ENCODE data around the gene NPEPL1. TPM values are rescaled to one million over a fixed set of nuclear protein-coding genes. Genes with fewer than 3 reads are reported as not detected.

The NPEPL1 gene
- total and polyA plus RNA-seq, 2 of the 8 experiments (the other 6 are each of a cell fraction or from before 2014, with no cell fraction given): 12.4 to 26.8 TPM

- Histone ChIP-seq H2AFZ (ENCODE audit: low read length) (no peak overlapping the region), H3K9ac (replicated peaks in 1 of 4; ENCODE audit: extremely low read depth in 1 of 4, low read depth in 3 of 4, low read length in 3 of 4) (no peak overlapping the region), H2BK12ac (ENCODE audit: low read depth, low read length) (peak overlapping the region; percentile 97; the same call in 1 of the 2 replicates), H2BK5ac (ENCODE audit: low read depth, low read length) (peak overlapping the region; percentile 5; the same call in 1 of the 2 replicates), H3K4ac (replicated peaks; ENCODE audit: insufficient read length, low read depth, low read length) (peak overlapping the region; percentile 59), H2BK15ac (ENCODE audit: low read length) (peak overlapping the region; percentile 62; the same call in 1 of the 2 replicates), H3K4me1 (replicated peaks in 1 of 4; ENCODE audit: control insufficient read depth in 3 of 4, insufficient read depth in 4 of 4, low read length in 3 of 4) (peaks cover 0 to 27% (median 17%) of the 10 kb centered on the region in 4 experiments; a peak in 6 of 7 replicates), H3K18ac (ENCODE audit: extremely low read depth, low read length) (no peak overlapping the region), H4K8ac (ENCODE audit: extremely low read depth, insufficient read depth, low read length) (no peak overlapping the region; the same call in 1 of the 2 replicates), H3K79me2 (ENCODE audit: control insufficient read depth in 1 of 2, insufficient read depth in 2 of 2, low read length in 2 of 2) (no peaks in the 10 kb centered on the region), H4K20me1 (replicated peaks in 1 of 2; ENCODE audit: control insufficient read depth in 1 of 2, insufficient read depth in 2 of 2, low read length in 2 of 2) (no peaks in the 10 kb centered on the region), H3K4me2 (ENCODE audit: insufficient read depth in 1 of 2, low read depth in 2 of 2, low read length in 2 of 2) (no peak overlapping the region), H3K56ac (replicated peaks; ENCODE audit: insufficient read length, low read depth, low read length) (no peak overlapping the region), H3K4me3 (ENCODE audit: extremely low read depth in 1 of 4, insufficient read depth in 2 of 4, low read depth in 3 of 4, low read length in 4 of 4) (no peak overlapping the region), H3K23ac (ENCODE audit: insufficient read length) (no peak overlapping the region), H3K36me3 (ENCODE audit: control insufficient read depth in 2 of 4, insufficient read depth in 4 of 4, low read length in 3 of 4) (no peaks in the 10 kb centered on the region), H4K5ac (ENCODE audit: insufficient read length, low read depth, low read length) (no peak overlapping the region), H3K27ac (ENCODE audit: low read depth, low read length) (no peak overlapping the region), H3K14ac (ENCODE audit: insufficient read length) (no peak overlapping the region), H3K23me2 (ENCODE audit: low read depth, low read length) (no peaks in the 10 kb centered on the region), H3K27me3 (replicated peaks in 1 of 4; ENCODE audit: control insufficient read depth in 3 of 4, extremely low read depth in 1 of 4, insufficient read depth in 3 of 4, low read length in 3 of 4) (peaks cover 0 to 29% (median 15%) of the 10 kb centered on the region in 4 experiments; a peak in 5 of 7 replicates), H2AK5ac (ENCODE audit: low read depth, low read length) (peak overlapping the region; percentile 33; the same call in 1 of the 2 replicates), H2BK20ac (ENCODE audit: low read length) (peak overlapping the region; percentile 78; the same call in 1 of the 2 replicates), H4K91ac (replicated peaks; ENCODE audit: insufficient read length, low read length) (peak overlapping the region; percentile 44), H3K9me3 (ENCODE audit: insufficient read depth in 2 of 2, low read depth in 1 of 2, low read length in 1 of 2) (no peaks in the 10 kb centered on the region), H2BK120ac (replicated peaks; ENCODE audit: low read depth, low read length) (peak overlapping the region; percentile 31), H3K79me1 (ENCODE audit: low read depth, low read length) (no peaks in the 10 kb centered on the region)
- peak in 1 of 2 experiments; percentile 37 for DNase-seq (ENCODE audit: low read depth in 1 of 2, low spot score in 2 of 2)
- CTCF ChIA-PET (ENCODE audit: partially characterized antibody): interaction anchor here (1.3 to 1.7 kb wide), 2 partner anchors 13 to 53 kb away, joined by 3 read pairs; no protein-coding TSS in a partner anchor
- WGBS, 2 experiments (ENCODE audit: extremely low coverage in 1 of 2, insufficient coverage in 1 of 2, insufficient read length in 1 of 2, insufficient replicate concordance in 2 of 2, low coverage in 1 of 2, low lambda C conversion rate in 2 of 2, missing lambda C conversion rate in 1 of 2): 89% methylated on average over 28 of the region's 28 CpGs; no CpG with 5 or more reads in 1 of the 2 experiments
- FAIRE-seq: no peak
- POLR2A ChIA-PET (ENCODE audit: partially characterized antibody): interaction anchor here (1.1 to 2.8 kb wide), 3 partner anchors 22 to 58 kb away, joined by 3 to 18 read pairs (median 4); no protein-coding TSS in a partner anchor
- TF ChIP-seq CTBP2 (IDR thresholded peaks at IDR 0.05; ENCODE audit: borderline replicate concordance, insufficient read depth, insufficient read length, low read length) (no peak), TAF7 (optimal IDR thresholded peaks at IDR 0.05; ENCODE audit: borderline replicate concordance, low read depth, low read length) (no peak), TEAD4 (IDR thresholded peaks at IDR 0.05; ENCODE audit: low read depth, low read length) (no peak), JUN (IDR thresholded peaks at IDR 0.05; ENCODE audit: low read depth, low read length) (no peak), CEBPB (IDR thresholded peaks at IDR 0.05; ENCODE audit: low read depth, low read length) (no peak), SP1 (IDR thresholded peaks at IDR 0.05; ENCODE audit: low read depth, low read length) (no peak), TAF1 (IDR thresholded peaks at IDR 0.05; ENCODE audit: low read depth, low read length) (no peak), SIN3A (conservative IDR thresholded peaks at IDR 0.05 in 1 of 2, IDR thresholded peaks at IDR 0.05 in 1 of 2; ENCODE audit: low read depth in 1 of 2, low read length in 2 of 2) (no peak), KDM5A (IDR thresholded peaks at IDR 0.05; ENCODE audit: low read length) (no peak)
Measured at GRCh38 chr20:58755766-58756449, 63.3 kb downstream of the NPEPL1 start.

Measured in H1 (cell line).